NCI-H748 treated with DMSO at 0.1 percent for 48 hours (cell line): ENCODE measurements around the gene ATF7IP2.
"Not testable (repeated sequence)": the region's sequence is repeated elsewhere in the genome, so short reads cannot be mapped to it uniquely, and the experiment has no call there.

Experiments
- DNase-seq: peaks from one replicate; lab custom pipeline; 2025; lab: John Stamatoyannopoulos, UW

The ATF7IP2 gene

GRCh38 chr16:10373556-10373955 lies 12.3 kb upstream of the ATF7IP2 start:
- no peak for DNase-seq

GRCh38 chr16:10376229-10376628 lies 9.6 kb upstream of the ATF7IP2 start:
- DNase-seq = no peak

GRCh38 chr16:10383626-10384025 lies 2.2 kb upstream of the ATF7IP2 start:
- DNase-seq = no peak

GRCh38 chr16:10386517-10387100 lies 748 bp downstream of the ATF7IP2 start:
- DNase-seq = no peak

- DNase-seq = no peak
These were observed 1.3 kb downstream of the ATF7IP2 start for GRCh38 chr16:10387188-10387617.

GRCh38 chr16:10388988-10389387 lies 3.1 kb downstream of the ATF7IP2 start:
- no peak for DNase-seq

GRCh38 chr16:10390330-10390729 lies 4.5 kb downstream of the ATF7IP2 start:
- DNase-seq = no peak

- no peak for DNase-seq
These were observed 5.0 kb downstream of the ATF7IP2 start for GRCh38 chr16:10390867-10391266.

- no peak for DNase-seq
These were observed 5.5 kb downstream of the ATF7IP2 start for GRCh38 chr16:10391339-10391738.

GRCh38 chr16:10402975-10403374 lies 17.1 kb downstream of the ATF7IP2 start:
- DNase-seq = no peak

GRCh38 chr16:10405386-10405939 lies 19.6 kb downstream of the ATF7IP2 start:
- DNase-seq = no peak

GRCh38 chr16:10408824-10409381 lies 23.0 kb downstream of the ATF7IP2 start:
- DNase-seq = no peak

- DNase-seq = not testable (repeated sequence)
These were observed 23.9 kb downstream of the ATF7IP2 start for GRCh38 chr16:10409713-10410112.

GRCh38 chr16:10410469-10410868 lies 24.6 kb downstream of the ATF7IP2 start:
- DNase-seq = no peak

GRCh38 chr16:10412935-10413601 lies 27.2 kb downstream of the ATF7IP2 start:
- no peak for DNase-seq

- DNase-seq = not testable (repeated sequence)
These were observed 32.3 kb downstream of the ATF7IP2 start for GRCh38 chr16:10418204-10418603.

- no peak for DNase-seq
These were observed 33.8 kb downstream of the ATF7IP2 start for GRCh38 chr16:10419701-10420100.

GRCh38 chr16:10421596-10421995 lies 35.7 kb downstream of the ATF7IP2 start:
- DNase-seq = no peak

GRCh38 chr16:10428433-10429168 lies 42.7 kb downstream of the ATF7IP2 start:
- no peak for DNase-seq

- DNase-seq = not testable (repeated sequence)
These were observed 43.6 kb downstream of the ATF7IP2 start for GRCh38 chr16:10429299-10429969.

- no peak for DNase-seq
These were observed 55.9 kb downstream of the ATF7IP2 start for GRCh38 chr16:10441726-10442125.

GRCh38 chr16:10447289-10447688 lies 61.4 kb downstream of the ATF7IP2 start:
- no peak for DNase-seq
